HG03103 (cell line): Measurements from ENCODE around the gene C1GALT1.

Source experiments
- ATAC-seq: cut with Tn5 transposase; IDR thresholded peaks from one replicate; pipeline ENCODE4 v1.9.1; 2021; ENCODE audit warnings: low read depth; ENCODE audit not compliant: unreplicated experiment

Gene C1GALT1

DNA sequence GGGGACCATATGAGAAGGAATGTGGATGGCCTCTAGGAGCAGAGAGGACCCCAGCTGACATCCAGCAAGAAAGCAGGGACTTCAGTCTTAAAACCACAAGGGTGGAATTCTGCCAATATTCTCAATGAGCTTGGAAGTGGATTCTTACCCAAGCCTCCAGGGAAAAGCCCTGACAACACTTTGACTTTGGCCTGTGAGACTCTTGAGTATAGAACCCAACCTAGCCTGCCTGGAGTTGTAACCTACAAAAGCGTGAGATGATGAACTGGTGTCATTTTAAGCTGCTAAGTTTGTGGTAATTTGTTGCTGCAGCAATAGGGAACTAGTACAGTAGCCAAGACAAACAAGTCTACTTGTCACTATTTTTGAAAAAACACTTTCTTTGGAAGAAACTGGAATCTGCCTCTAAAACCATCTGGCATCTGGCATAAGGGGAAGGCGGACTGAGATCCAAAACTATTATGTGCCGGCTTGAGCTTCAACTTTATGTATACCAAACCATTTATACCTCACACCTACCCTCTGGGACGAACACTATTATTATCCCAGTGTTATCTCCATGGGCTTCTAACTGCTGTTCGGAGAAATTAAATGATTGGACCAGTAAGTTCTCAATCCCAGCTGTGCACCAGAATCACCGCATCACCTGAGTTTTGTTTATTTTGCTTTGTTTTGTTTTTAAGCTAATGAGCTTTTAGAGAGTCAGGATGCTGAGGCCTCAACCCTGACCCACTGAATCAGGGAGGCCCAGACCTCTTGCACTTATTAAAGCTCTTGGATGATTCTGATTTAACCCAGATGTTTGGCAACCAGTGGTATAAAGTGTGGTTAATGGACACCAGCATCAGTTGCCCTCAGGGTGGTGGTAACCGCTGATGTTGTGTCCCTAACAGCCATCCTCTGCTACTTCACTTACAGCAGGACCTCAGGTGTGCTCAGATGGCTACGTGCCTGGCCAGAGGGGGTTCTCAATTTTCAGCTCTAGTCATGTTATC is 83.0 kb downstream of the C1GALT1 start:
- ATAC-seq = no peak

DNA sequence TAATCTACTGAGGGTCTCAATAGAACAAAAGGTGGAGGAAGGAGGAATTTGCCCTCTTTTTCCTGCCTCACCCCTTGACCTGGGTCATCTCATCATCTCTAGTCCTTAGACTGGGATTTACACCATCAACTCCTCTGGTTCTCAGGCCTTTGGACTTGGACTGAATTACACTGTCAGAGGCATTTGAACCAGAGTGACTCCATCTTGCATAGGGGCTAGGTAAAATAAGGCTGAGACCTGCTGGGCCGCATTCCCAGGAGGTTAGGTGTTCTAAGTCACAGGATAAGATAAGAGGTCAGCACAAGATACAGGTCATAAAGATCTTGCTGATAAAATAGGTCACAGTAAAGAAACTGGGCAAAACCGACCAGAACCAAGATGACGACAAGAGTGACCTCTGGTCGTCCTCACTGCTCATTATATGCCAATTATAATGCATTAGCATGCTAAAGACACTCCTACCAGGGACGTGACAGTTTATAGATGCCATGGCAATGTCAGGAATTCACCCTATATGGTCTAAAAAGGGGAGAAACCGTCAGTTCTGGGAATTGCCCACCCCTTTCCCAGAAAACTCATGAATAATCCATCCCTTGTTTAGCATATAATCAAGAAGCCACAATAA is 84.0 kb downstream of the C1GALT1 start:
- no peak for ATAC-seq

DNA sequence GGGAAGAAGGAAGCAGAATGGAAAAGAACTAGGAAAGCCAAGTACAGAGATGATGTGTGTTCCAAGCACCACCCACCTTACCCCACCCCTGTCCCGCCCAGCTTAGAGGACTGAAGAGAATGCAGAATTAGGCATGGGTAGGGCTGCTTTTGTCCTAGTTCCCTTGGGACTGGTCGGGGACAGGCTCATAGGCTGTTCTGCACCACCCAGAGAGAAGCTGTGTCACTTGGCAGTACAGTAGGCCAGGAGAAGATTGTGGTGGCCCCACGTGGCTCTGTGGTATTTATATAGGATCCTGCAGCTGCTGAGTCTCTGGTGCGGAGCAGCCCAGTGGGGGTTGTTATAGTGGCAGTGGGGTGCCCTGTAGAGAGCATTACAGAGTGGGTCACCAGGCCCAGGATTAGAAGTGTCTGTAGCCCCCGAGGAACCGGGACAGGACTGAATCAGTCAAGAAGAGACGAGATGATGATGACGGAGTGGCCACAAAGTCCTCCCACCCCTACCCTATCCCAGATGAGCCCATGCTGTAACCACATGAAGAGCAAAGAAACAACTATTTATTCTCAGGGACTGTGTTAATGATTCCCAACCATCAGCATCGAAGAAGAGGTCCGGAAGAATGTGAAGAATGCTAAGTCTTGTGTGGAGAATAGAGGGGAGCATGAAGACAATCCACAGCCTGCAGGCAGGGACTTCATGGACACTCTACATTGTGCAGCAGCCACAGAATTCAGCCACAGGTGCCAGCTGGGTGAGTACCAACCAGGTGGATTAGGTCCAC is 88.9 kb downstream of the C1GALT1 start:
- no peak for ATAC-seq

GRCh38 chr7:7272294-7272693 is 90.0 kb downstream of the C1GALT1 start:
- ATAC-seq = no peak

DNA sequence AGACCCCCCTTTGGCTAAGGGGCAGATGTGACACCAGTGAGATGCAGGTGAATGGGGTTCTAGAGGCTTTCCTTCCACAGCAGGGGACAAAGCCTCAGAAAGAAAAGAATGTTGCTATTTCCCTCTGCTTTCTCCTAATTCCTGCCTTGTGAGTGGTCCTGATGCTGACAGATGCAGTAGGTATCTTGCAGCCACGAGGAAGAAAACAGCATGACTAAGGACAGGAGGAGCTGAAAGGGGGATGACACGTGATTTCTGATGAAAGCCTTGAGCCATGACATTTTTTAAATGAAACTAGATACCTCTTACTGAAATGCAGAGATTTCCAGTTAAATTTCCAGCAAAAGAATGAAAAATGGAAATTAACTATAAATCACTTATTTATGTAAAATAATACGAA is 92.4 kb downstream of the C1GALT1 start:
- ATAC-seq = no peak

DNA sequence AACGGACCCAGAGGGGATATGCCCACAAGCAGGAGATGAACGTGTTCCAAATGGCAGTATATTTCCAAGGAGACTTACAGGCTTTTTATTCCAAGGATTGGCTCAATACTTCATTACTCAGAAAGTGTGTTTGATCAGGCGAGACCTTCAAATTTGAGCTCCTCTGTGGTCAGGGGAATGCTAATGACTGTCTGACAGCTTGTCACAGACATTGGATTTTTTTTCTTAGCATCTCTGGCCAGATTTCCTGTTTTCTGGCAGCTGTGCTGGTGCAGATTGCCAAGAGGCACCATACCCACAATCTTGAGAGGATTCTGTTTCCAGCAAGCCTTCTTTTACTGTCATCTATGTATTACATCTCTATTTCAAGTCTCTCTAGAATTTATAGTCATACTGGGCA is 93.8 kb downstream of the C1GALT1 start:
- no peak for ATAC-seq

- ATAC-seq = no peak
These were observed 108.2 kb downstream of the C1GALT1 start for GRCh38 chr7:7290429-7291122.

DNA sequence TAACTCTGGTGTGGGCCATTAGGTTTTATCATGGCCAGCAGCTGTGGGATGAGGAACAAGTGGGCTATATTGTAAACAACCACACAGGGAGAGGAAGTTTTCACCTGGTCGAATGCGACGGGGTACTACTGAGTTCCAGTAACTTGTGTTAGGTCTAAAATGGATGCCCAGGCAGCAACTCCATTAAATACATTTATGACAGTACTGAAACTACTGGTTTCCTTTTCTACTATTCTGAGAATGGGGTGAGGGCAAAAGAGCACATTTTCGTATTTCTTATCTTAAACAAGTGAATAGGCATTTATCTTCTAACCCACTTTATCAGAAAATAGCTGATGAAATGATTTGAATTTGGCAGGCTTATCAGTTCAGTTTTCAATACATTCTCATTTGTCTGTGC is 109.7 kb downstream of the C1GALT1 start:
- no peak for ATAC-seq

DNA sequence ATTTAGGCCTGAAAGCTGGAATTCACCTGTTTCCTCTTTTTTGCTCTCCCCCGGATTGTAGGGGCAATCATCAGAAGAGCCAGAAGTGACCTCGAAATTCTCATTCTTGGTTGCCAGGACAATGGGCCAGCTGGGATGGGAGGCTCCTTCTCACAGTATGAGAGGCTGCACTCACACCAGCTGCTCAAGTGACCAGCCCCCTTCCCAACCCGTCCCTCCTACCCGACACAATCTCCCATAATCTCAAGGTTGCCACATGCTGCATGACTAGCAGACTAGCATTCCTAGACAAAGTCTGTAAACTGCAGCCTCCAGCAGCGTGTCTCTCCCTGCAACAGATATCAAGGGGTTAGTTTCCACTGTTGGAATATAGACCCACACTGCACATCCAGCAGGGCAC is 110.3 kb downstream of the C1GALT1 start:
- no peak for ATAC-seq

GRCh38 chr7:7293092-7293491 is 110.7 kb downstream of the C1GALT1 start:
- ATAC-seq = no peak

- no peak for ATAC-seq
These were observed 112.6 kb downstream of the C1GALT1 start for GRCh38 chr7:7294911-7295310.
